Measurements from ENCODE around the gene CNTN6.

DNA sequence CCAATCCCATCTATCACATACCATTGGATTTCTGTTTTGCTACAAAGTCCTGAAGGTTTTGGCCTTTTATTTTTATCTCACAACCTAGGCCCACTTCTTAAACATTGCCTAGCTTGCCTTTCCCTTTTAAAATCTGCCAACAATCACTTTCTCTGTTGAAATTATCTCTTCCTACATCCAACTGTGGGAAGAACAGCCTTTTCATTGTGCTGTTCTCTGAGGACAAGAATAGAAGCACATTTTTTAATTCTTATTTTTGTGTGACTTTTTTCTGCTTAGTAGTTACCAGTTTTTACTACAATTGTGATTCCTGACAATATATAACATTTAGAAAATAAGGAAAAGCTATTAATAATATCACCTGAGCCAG lies 159.2 kb downstream of the CNTN6 start:
- TF ChIP-seq, protein P1, sequence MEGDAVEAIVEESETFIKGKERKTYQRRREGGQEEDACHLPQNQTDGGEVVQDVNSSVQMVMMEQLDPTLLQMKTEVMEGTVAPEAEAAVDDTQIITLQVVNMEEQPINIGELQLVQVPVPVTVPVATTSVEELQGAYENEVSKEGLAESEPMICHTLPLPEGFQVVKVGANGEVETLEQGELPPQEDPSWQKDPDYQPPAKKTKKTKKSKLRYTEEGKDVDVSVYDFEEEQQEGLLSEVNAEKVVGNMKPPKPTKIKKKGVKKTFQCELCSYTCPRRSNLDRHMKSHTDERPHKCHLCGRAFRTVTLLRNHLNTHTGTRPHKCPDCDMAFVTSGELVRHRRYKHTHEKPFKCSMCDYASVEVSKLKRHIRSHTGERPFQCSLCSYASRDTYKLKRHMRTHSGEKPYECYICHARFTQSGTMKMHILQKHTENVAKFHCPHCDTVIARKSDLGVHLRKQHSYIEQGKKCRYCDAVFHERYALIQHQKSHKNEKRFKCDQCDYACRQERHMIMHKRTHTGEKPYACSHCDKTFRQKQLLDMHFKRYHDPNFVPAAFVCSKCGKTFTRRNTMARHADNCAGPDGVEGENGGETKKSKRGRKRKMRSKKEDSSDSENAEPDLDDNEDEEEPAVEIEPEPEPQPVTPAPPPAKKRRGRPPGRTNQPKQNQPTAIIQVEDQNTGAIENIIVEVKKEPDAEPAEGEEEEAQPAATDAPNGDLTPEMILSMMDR (IDR thresholded peaks at IDR 0.05), result no peak
- TF ChIP-seq, protein P2, sequence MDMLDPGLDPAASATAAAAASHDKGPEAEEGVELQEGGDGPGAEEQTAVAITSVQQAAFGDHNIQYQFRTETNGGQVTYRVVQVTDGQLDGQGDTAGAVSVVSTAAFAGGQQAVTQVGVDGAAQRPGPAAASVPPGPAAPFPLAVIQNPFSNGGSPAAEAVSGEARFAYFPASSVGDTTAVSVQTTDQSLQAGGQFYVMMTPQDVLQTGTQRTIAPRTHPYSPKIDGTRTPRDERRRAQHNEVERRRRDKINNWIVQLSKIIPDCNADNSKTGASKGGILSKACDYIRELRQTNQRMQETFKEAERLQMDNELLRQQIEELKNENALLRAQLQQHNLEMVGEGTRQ (IDR thresholded peaks at IDR 0.05; ENCODE audit: borderline replicate concordance, low read depth, low read length), result no peak
- TF ChIP-seq POLR2AphosphoS5 (IDR thresholded peaks at IDR 0.05; ENCODE audit: low read depth, low read length), result no peak
- TF ChIP-seq SIN3A (IDR thresholded peaks at IDR 0.05; ENCODE audit: borderline replicate concordance, low read depth, low read length), result no peak
- TF ChIP-seq JUND (IDR thresholded peaks at IDR 0.05), result no peak
- TF ChIP-seq EZH2phosphoT487 (IDR thresholded peaks at IDR 0.05; ENCODE audit: borderline replicate concordance, low read depth), result no peak
- no peak for TF ChIP-seq GABPA (IDR thresholded peaks at IDR 0.05; ENCODE audit: low read depth)
- TF ChIP-seq USF1 (IDR thresholded peaks at IDR 0.05; ENCODE audit: borderline replicate concordance, low read depth), result no peak
- TF ChIP-seq, protein P3, sequence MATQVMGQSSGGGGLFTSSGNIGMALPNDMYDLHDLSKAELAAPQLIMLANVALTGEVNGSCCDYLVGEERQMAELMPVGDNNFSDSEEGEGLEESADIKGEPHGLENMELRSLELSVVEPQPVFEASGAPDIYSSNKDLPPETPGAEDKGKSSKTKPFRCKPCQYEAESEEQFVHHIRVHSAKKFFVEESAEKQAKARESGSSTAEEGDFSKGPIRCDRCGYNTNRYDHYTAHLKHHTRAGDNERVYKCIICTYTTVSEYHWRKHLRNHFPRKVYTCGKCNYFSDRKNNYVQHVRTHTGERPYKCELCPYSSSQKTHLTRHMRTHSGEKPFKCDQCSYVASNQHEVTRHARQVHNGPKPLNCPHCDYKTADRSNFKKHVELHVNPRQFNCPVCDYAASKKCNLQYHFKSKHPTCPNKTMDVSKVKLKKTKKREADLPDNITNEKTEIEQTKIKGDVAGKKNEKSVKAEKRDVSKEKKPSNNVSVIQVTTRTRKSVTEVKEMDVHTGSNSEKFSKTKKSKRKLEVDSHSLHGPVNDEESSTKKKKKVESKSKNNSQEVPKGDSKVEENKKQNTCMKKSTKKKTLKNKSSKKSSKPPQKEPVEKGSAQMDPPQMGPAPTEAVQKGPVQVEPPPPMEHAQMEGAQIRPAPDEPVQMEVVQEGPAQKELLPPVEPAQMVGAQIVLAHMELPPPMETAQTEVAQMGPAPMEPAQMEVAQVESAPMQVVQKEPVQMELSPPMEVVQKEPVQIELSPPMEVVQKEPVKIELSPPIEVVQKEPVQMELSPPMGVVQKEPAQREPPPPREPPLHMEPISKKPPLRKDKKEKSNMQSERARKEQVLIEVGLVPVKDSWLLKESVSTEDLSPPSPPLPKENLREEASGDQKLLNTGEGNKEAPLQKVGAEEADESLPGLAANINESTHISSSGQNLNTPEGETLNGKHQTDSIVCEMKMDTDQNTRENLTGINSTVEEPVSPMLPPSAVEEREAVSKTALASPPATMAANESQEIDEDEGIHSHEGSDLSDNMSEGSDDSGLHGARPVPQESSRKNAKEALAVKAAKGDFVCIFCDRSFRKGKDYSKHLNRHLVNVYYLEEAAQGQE (IDR thresholded peaks at IDR 0.05; ENCODE audit: low read depth, low read length), result no peak
- no peak for TF ChIP-seq YY1 (IDR thresholded peaks at IDR 0.05; ENCODE audit: low read depth)
- no peak for TF ChIP-seq FOSL2 (IDR thresholded peaks at IDR 0.05; ENCODE audit: borderline replicate concordance, low read depth)
- no peak for TF ChIP-seq SMC3 (IDR thresholded peaks at IDR 0.05; ENCODE audit: low read depth, low read length)
- TF ChIP-seq EP300 (IDR thresholded peaks at IDR 0.05; ENCODE audit: borderline replicate concordance in 1 of 2, low read depth in 1 of 2, low read length in 1 of 2), result no peak
